Measurements from ENCODE around the gene VPS33A. TPM values are rescaled to one million over a fixed set of nuclear protein-coding genes. Genes with fewer than 3 reads are reported as not detected.

VPS33A gene
- total RNA-seq, 1 experiment from 2014 or later, result 37.6 TPM

DNA sequence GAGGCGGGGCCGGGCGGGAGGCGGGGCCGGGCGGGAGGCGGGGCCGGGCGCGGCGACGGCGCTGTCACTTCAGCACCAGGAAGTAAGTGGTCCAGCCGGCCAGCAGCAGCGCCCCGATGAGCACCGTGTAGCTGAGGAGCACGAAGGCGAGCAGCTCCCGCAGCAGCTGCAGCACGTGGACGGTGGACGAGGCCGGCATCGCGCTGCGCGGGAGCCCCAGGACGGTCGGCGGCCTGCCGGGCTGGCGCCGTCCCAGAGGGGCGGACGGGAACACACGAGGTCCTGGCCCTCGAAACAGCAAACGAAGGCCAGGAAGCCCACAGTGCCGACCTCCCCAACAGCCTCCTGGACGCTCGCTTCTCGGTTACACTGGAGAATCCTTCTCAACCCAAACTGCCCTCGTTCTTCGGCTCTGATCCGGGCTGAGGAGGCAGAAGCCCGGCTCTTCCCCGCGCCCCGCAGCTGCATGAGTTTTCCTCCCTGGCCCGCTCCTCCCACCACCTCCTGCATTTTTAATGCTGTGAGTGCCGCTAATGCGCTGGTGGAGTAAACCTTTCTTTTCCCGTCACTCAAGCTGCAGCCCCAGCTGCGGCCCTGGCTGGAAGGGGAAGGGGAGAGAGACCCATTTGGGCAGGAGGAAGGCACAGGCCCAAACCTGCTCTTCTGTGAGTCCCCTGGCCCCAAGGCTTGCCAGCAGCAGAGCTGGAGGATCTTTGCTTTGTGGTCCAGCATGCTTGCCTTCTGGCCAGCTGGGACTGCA lies 39.7 kb downstream of the VPS33A start (continued):
- TF ChIP-seq, protein P1, sequence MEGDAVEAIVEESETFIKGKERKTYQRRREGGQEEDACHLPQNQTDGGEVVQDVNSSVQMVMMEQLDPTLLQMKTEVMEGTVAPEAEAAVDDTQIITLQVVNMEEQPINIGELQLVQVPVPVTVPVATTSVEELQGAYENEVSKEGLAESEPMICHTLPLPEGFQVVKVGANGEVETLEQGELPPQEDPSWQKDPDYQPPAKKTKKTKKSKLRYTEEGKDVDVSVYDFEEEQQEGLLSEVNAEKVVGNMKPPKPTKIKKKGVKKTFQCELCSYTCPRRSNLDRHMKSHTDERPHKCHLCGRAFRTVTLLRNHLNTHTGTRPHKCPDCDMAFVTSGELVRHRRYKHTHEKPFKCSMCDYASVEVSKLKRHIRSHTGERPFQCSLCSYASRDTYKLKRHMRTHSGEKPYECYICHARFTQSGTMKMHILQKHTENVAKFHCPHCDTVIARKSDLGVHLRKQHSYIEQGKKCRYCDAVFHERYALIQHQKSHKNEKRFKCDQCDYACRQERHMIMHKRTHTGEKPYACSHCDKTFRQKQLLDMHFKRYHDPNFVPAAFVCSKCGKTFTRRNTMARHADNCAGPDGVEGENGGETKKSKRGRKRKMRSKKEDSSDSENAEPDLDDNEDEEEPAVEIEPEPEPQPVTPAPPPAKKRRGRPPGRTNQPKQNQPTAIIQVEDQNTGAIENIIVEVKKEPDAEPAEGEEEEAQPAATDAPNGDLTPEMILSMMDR (IDR thresholded peaks at IDR 0.05), result no peak
- TF ChIP-seq OVOL2 (CRISPR knock-in tag; IDR thresholded peaks at IDR 0.05; ENCODE audit: borderline replicate concordance) (no peak), IRF2 (CRISPR knock-in tag; IDR thresholded peaks at IDR 0.05; ENCODE audit: borderline replicate concordance, low read depth) (0 out of 2 replicates have a peak, but pooled peaks have one; percentile 74), SMAD3 (CRISPR knock-in tag; IDR thresholded peaks at IDR 0.05; ENCODE audit: borderline replicate concordance) (peak; percentile 98), ZNF423 (CRISPR knock-in tag; IDR thresholded peaks at IDR 0.05) (no peak), FOXP1 (CRISPR knock-in tag; IDR thresholded peaks at IDR 0.05; ENCODE audit: borderline replicate concordance) (peak; percentile 99), ZNF416 (CRISPR knock-in tag; IDR thresholded peaks at IDR 0.05) (peak; percentile 80; the same call in 1 of the 2 replicates), FOXJ3 (CRISPR knock-in tag; IDR thresholded peaks at IDR 0.05; ENCODE audit: borderline replicate concordance) (0 out of 2 replicates have a peak, but pooled peaks have one; percentile 71), ZNF219 (CRISPR knock-in tag; IDR thresholded peaks at IDR 0.05; ENCODE audit: borderline replicate concordance) (peak; percentile 97), CREM (CRISPR knock-in tag; IDR thresholded peaks at IDR 0.05) (no peak; the same call in 1 of the 2 replicates), ETV6 (CRISPR knock-in tag; IDR thresholded peaks at IDR 0.05) (peak; percentile 95), HMGA2 (CRISPR knock-in tag; IDR thresholded peaks at IDR 0.05) (no peak), CBFB (CRISPR knock-in tag; IDR thresholded peaks at IDR 0.05; ENCODE audit: low read depth) (no peak), ZNF121 (CRISPR knock-in tag; IDR thresholded peaks at IDR 0.05) (peak; percentile 69; the same call in 1 of the 2 replicates), ZNF232 (CRISPR knock-in tag; IDR thresholded peaks at IDR 0.05) (peak; percentile 97), ESRRA (CRISPR knock-in tag; IDR thresholded peaks at IDR 0.05; ENCODE audit: borderline replicate concordance) (peak; percentile 97; the same call in 1 of the 2 replicates), KAT7 (CRISPR knock-in tag; IDR thresholded peaks at IDR 0.05; ENCODE audit: borderline replicate concordance) (peak; percentile 96; the same call in 1 of the 2 replicates), TEAD4 (CRISPR knock-in tag; IDR thresholded peaks at IDR 0.05) (peak; percentile 98), TP53 (CRISPR knock-in tag; IDR thresholded peaks at IDR 0.05) (peak; percentile 98), GTF2I (CRISPR knock-in tag; conservative IDR thresholded peaks at IDR 0.05) (no peak), TCF7 (CRISPR knock-in tag; IDR thresholded peaks at IDR 0.05; ENCODE audit: low read depth) (peak; percentile 98)
- TF ChIP-seq, protein P2, sequence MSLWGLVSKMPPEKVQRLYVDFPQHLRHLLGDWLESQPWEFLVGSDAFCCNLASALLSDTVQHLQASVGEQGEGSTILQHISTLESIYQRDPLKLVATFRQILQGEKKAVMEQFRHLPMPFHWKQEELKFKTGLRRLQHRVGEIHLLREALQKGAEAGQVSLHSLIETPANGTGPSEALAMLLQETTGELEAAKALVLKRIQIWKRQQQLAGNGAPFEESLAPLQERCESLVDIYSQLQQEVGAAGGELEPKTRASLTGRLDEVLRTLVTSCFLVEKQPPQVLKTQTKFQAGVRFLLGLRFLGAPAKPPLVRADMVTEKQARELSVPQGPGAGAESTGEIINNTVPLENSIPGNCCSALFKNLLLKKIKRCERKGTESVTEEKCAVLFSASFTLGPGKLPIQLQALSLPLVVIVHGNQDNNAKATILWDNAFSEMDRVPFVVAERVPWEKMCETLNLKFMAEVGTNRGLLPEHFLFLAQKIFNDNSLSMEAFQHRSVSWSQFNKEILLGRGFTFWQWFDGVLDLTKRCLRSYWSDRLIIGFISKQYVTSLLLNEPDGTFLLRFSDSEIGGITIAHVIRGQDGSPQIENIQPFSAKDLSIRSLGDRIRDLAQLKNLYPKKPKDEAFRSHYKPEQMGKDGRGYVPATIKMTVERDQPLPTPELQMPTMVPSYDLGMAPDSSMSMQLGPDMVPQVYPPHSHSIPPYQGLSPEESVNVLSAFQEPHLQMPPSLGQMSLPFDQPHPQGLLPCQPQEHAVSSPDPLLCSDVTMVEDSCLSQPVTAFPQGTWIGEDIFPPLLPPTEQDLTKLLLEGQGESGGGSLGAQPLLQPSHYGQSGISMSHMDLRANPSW (CRISPR knock-in tag; conservative IDR thresholded peaks at IDR 0.05; ENCODE audit: low read depth), result no peak
- TF ChIP-seq, protein P3, sequence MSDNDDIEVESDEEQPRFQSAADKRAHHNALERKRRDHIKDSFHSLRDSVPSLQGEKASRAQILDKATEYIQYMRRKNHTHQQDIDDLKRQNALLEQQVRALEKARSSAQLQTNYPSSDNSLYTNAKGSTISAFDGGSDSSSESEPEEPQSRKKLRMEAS (CRISPR knock-in tag; IDR thresholded peaks at IDR 0.05), result peak; percentile 99
- TF ChIP-seq, protein P4, sequence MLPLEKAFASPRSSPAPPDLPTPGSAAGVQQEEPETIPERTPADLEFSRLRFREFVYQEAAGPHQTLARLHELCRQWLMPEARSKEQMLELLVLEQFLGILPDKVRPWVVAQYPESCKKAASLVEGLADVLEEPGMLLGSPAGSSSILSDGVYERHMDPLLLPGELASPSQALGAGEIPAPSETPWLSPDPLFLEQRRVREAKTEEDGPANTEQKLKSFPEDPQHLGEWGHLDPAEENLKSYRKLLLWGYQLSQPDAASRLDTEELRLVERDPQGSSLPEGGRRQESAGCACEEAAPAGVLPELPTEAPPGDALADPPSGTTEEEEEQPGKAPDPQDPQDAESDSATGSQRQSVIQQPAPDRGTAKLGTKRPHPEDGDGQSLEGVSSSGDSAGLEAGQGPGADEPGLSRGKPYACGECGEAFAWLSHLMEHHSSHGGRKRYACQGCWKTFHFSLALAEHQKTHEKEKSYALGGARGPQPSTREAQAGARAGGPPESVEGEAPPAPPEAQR (CRISPR knock-in tag; IDR thresholded peaks at IDR 0.05), result no peak
- TF ChIP-seq, protein P5, sequence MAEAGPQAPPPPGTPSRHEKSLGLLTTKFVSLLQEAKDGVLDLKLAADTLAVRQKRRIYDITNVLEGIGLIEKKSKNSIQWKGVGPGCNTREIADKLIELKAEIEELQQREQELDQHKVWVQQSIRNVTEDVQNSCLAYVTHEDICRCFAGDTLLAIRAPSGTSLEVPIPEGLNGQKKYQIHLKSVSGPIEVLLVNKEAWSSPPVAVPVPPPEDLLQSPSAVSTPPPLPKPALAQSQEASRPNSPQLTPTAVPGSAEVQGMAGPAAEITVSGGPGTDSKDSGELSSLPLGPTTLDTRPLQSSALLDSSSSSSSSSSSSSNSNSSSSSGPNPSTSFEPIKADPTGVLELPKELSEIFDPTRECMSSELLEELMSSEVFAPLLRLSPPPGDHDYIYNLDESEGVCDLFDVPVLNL (CRISPR knock-in tag; IDR thresholded peaks at IDR 0.05; ENCODE audit: borderline replicate concordance, low read depth), result peak; percentile 87
- TF ChIP-seq, protein P6, sequence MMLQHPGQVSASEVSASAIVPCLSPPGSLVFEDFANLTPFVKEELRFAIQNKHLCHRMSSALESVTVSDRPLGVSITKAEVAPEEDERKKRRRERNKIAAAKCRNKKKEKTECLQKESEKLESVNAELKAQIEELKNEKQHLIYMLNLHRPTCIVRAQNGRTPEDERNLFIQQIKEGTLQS (CRISPR knock-in tag; conservative IDR thresholded peaks at IDR 0.05), result peak; percentile 99
- TF ChIP-seq, protein P7, sequence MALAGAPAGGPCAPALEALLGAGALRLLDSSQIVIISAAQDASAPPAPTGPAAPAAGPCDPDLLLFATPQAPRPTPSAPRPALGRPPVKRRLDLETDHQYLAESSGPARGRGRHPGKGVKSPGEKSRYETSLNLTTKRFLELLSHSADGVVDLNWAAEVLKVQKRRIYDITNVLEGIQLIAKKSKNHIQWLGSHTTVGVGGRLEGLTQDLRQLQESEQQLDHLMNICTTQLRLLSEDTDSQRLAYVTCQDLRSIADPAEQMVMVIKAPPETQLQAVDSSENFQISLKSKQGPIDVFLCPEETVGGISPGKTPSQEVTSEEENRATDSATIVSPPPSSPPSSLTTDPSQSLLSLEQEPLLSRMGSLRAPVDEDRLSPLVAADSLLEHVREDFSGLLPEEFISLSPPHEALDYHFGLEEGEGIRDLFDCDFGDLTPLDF (CRISPR knock-in tag; IDR thresholded peaks at IDR 0.05), result peak; percentile 96
- TF ChIP-seq, protein P8, sequence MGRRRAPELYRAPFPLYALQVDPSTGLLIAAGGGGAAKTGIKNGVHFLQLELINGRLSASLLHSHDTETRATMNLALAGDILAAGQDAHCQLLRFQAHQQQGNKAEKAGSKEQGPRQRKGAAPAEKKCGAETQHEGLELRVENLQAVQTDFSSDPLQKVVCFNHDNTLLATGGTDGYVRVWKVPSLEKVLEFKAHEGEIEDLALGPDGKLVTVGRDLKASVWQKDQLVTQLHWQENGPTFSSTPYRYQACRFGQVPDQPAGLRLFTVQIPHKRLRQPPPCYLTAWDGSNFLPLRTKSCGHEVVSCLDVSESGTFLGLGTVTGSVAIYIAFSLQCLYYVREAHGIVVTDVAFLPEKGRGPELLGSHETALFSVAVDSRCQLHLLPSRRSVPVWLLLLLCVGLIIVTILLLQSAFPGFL (CRISPR knock-in tag; IDR thresholded peaks at IDR 0.05; ENCODE audit: borderline replicate concordance), result peak; percentile 97
